H9 (cell line): Measurements from ENCODE around the gene XBP1. TPM values are rescaled to one million over a fixed set of nuclear protein-coding genes. Genes with fewer than 3 reads are reported as not detected.

ENCODE experiments used
- DNase-seq: peaks from one replicate; pipeline ENCODE4 v3.0.0-alpha.2; 2017
- H2AFZ ChIP-seq: one replicate; pipeline ENCODE4 v1.6.1; 2013; ENCODE audit warnings: mild to moderate bottlenecking, low read length, control low read depth, moderate library complexity
- H2AK5ac ChIP-seq: 2 replicates; pipeline ENCODE4 v1.6.1; 2013; ENCODE audit warnings: low read length, control low read depth, mixed read lengths; ENCODE audit not compliant: insufficient read length
- H2BK120ac ChIP-seq: one replicate; pipeline ENCODE4 v1.6.1; 2013; ENCODE audit warnings: low read depth, mild to moderate bottlenecking, low read length, control low read depth, inconsistent platforms; ENCODE audit not compliant: poor library complexity, severe bottlenecking
- H2BK12ac ChIP-seq: 2 replicates; pipeline ENCODE4 v1.6.1; 2013; ENCODE audit warnings: low read length, control low read depth, mixed read lengths, low read depth; ENCODE audit not compliant: insufficient read length
- H2BK15ac ChIP-seq: 2 replicates; pipeline ENCODE4 v1.6.1; 2013; ENCODE audit warnings: low read depth, low read length, control low read depth
- H2BK20ac ChIP-seq: one replicate; pipeline ENCODE4 v1.6.1; 2013; ENCODE audit warnings: low read depth, mild to moderate bottlenecking, low read length, control low read depth, inconsistent platforms; ENCODE audit not compliant: poor library complexity, severe bottlenecking
- H2BK5ac ChIP-seq: 2 replicates; pipeline ENCODE4 v1.6.1; 2013; ENCODE audit warnings: low read length, control low read depth, mixed read lengths; ENCODE audit not compliant: insufficient read length
- H3K14ac ChIP-seq: 2 replicates; pipeline ENCODE4 v1.6.1; 2013; ENCODE audit warnings: low read length, control low read depth; ENCODE audit not compliant: insufficient read depth
- H3K18ac ChIP-seq: 2 replicates; pipeline ENCODE4 v1.6.1; 2013; ENCODE audit warnings: low read depth, mild to moderate bottlenecking, mixed read lengths, low read length, control low read depth; ENCODE audit not compliant: insufficient read length
- H3K23ac ChIP-seq: 2 replicates; pipeline ENCODE4 v1.6.1; 2013; ENCODE audit warnings: low read length, control low read depth, mixed read lengths, low read depth; ENCODE audit not compliant: insufficient read length
- H3K23me2 ChIP-seq: 2 replicates; pipeline ENCODE4 v1.6.1; 2013; ENCODE audit warnings: low read depth, mild to moderate bottlenecking, mixed read lengths, low read length, control low read depth; ENCODE audit not compliant: insufficient read length, poor library complexity, severe bottlenecking
- H3K27ac ChIP-seq: 2 replicates; pipeline ENCODE4 v1.5.1; 2013; ENCODE audit warnings: low read length, control low read depth, mixed read lengths, low read depth; ENCODE audit not compliant: insufficient read length
- H3K27me3 ChIP-seq: 2 replicates; pipeline ENCODE4 v1.6.1; 2013; ENCODE audit warnings: low read length, control low read depth, inconsistent platforms; ENCODE audit not compliant: insufficient read depth
- H3K4ac ChIP-seq: 2 replicates; pipeline ENCODE4 v1.6.1; 2013; ENCODE audit warnings: low read depth, mild to moderate bottlenecking, control low read depth, inconsistent platforms, low read length, moderate library complexity
- H3K4me1 ChIP-seq: 2 replicates; pipeline ENCODE4 v1.6.1; 2013; ENCODE audit warnings: low read length, control low read depth, inconsistent platforms; ENCODE audit not compliant: insufficient read depth
- H3K4me2 ChIP-seq: 2 replicates; pipeline ENCODE4 v1.6.1; 2013; ENCODE audit warnings: low read length, control low read depth, mixed read lengths; ENCODE audit not compliant: insufficient read length, insufficient read depth
- H3K56ac ChIP-seq: 2 replicates; pipeline ENCODE4 v1.6.1; 2013; ENCODE audit warnings: low read depth, mild to moderate bottlenecking, mixed read lengths, low read length, control low read depth; ENCODE audit not compliant: insufficient read length
- H3K79me1 ChIP-seq: 2 replicates; pipeline ENCODE4 v1.6.1; 2013; ENCODE audit warnings: low read depth, mild to moderate bottlenecking, moderate library complexity, low read length, control low read depth, inconsistent platforms; ENCODE audit not compliant: insufficient read depth, poor library complexity, severe bottlenecking
- H3K79me2 ChIP-seq: 2 replicates; pipeline ENCODE4 v1.6.1; 2013; ENCODE audit warnings: low read length, control low read depth, inconsistent platforms; ENCODE audit not compliant: insufficient read depth
- H3K9ac ChIP-seq: 2 replicates; pipeline ENCODE4 v1.6.1; 2013; ENCODE audit warnings: low read length, control low read depth, mixed read lengths; ENCODE audit not compliant: insufficient read length; ENCODE audit errors: extremely low read depth
- H3K9me3 ChIP-seq: one replicate; pipeline ENCODE4 v1.6.1; 2013; ENCODE audit warnings: low read depth, low read length, inconsistent platforms; ENCODE audit not compliant: control insufficient read depth
- H3T11ph ChIP-seq: one replicate; pipeline ENCODE4 v1.6.1; 2013; ENCODE audit warnings: mild to moderate bottlenecking, low read length, control low read depth, inconsistent platforms
- H4K20me1 ChIP-seq: one replicate; pipeline ENCODE4 v1.6.1; 2013; ENCODE audit not compliant: control insufficient read depth, insufficient read length, insufficient read depth
- H4K5ac ChIP-seq: 2 replicates; pipeline ENCODE4 v1.6.1; 2013; ENCODE audit warnings: low read depth, mild to moderate bottlenecking, mixed read lengths, low read length, control low read depth; ENCODE audit not compliant: insufficient read length
- H4K8ac ChIP-seq: replicated peaks from 2 replicates; pipeline ENCODE4 v1.6.1; 2013; ENCODE audit warnings: low read length, control low read depth, mixed read lengths, low read depth; ENCODE audit not compliant: insufficient read length
- H4K91ac ChIP-seq: 2 replicates; pipeline ENCODE4 v1.6.1; 2013; ENCODE audit warnings: low read depth, mild to moderate bottlenecking, moderate library complexity, mixed read lengths, low read length, control low read depth; ENCODE audit not compliant: insufficient read length
- H3K27ac Mint-ChIP-seq, 3 experiments: 2 replicates in 2 of 3; 3 replicates in 1 of 3; pipeline ENCODE4 v1.8.0; 2020 to 2021; ENCODE audit warnings: mixed read lengths in 3 of 3, mild to moderate bottlenecking in 1 of 3, moderate library complexity in 1 of 3
- H3K27me3 Mint-ChIP-seq: 2 replicates; pipeline ENCODE4 v1.8.0; 2021; ENCODE audit warnings: low read depth, mild to moderate bottlenecking, moderate library complexity, mixed read lengths
- H3K36me3 Mint-ChIP-seq, 3 experiments: 2 replicates in 2 of 3; 3 replicates in 1 of 3; pipeline ENCODE4 v1.8.0; 2020 to 2021; ENCODE audit warnings: low read depth in 3 of 3, mixed read lengths in 3 of 3; ENCODE audit not compliant: insufficient read depth in 1 of 3
- H3K4me1 Mint-ChIP-seq, 2 experiments: 2 replicates each; pipeline ENCODE4 v1.8.0; 2020; ENCODE audit warnings: mixed read lengths in 2 of 2
- H3K4me3 Mint-ChIP-seq, 2 experiments: 2 replicates in 1 of 2; 3 replicates in 1 of 2; pipeline ENCODE4 v1.8.0; 2020 to 2021; ENCODE audit warnings: mild to moderate bottlenecking in 2 of 2, mixed read lengths in 2 of 2, moderate library complexity in 1 of 2
- H3K9me3 Mint-ChIP-seq, 2 experiments: 2 replicates in 1 of 2; 3 replicates in 1 of 2; pipeline ENCODE4 v1.8.0; 2020; ENCODE audit warnings: mild to moderate bottlenecking in 2 of 2, mixed read lengths in 2 of 2, moderate library complexity in 1 of 2
- WGBS: extraction: QIAGEN DNeasy Blood & Tissue Kit; methylation state at CpG from one replicate; pipeline ENCODE4 v1.1.7; 2013; ENCODE audit warnings: missing lambda C conversion rate, low lambda C conversion rate, mixed read lengths; ENCODE audit not compliant: insufficient read length; ENCODE audit errors: extremely low coverage; 5-methylcytosine and 5-hydroxymethylcytosine counted together
- total RNA-seq: library from RNA; stranded (reverse); gene quantifications from 2 replicates; pipeline ENCODE4 v1.2.1, GENCODE V29; 2021
- TF ChIP-seq, protein P1 (sequence below): fragments of 200-600 bp; sonication (generic); conservative IDR thresholded peaks from 3 replicates; pipeline ENCODE4 v1.8.0; 2021; ENCODE audit warnings: antibody characterized with exemption, mild to moderate bottlenecking

The XBP1 gene
- total RNA-seq, 1 experiment from 2014 or later: 114 TPM

DNA sequence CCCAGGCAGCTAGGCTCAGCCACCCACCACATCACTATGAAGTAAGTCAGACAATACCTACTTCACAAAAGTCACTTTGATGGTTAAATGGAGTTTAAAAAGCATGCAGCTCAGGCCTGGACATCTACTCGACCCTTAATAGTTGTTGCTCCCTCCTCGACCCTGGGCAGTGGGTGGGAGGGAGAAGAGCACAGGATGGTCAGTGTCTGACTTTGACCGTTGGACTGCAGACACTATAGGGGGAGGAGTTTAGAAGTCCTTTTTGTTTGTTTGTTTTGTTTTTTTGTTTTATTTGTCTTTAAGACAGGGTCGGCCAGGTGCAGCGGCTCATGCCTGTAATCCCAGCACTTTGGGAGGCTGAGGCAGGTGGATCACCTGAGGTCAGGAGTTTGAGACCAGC, 38.6 kb upstream of the XBP1 start:
- H3K4me1 Mint-ChIP-seq: peaks cover 3 to 4% of the 10 kb centered on the region in 2 experiments; a peak in 2 of 4 replicates
- Histone ChIP-seq H3K23ac (no peak overlapping the region), H3K4me1 (no peaks in the 10 kb centered on the region), H3K9ac (no peak overlapping the region), H4K5ac (no peak overlapping the region), H2AK5ac (no peak overlapping the region), H3K56ac (no peak overlapping the region), H3K14ac (no peak overlapping the region), H3K4ac (no peak overlapping the region), H2BK15ac (no peak overlapping the region), H2BK20ac (no peak overlapping the region), H3K4me2 (no peak overlapping the region), H3K27me3 (no peaks in the 10 kb centered on the region), H4K91ac (no peak overlapping the region), H3T11ph (no peak overlapping the region), H3K23me2 (no peaks in the 10 kb centered on the region), H3K79me2 (no peaks in the 10 kb centered on the region), H3K79me1 (no peaks in the 10 kb centered on the region), H3K18ac (no peak overlapping the region), H2BK5ac (no peak overlapping the region), H4K8ac (no peak overlapping the region), H3K9me3 (no peaks in the 10 kb centered on the region), H2AFZ (no peak overlapping the region), H2BK12ac (no peak overlapping the region), H4K20me1 (no peaks in the 10 kb centered on the region), H3K27ac (no peak overlapping the region), H2BK120ac (no peak overlapping the region)
- H3K4me3 Mint-ChIP-seq: 0 out of 5 replicates have a peak overlapping the region, but pooled peaks of 1 of the 2 experiments have one; percentile 5
- no CpG with 5 or more reads among the region's 5 CpGs for WGBS
- TF ChIP-seq, protein P1, sequence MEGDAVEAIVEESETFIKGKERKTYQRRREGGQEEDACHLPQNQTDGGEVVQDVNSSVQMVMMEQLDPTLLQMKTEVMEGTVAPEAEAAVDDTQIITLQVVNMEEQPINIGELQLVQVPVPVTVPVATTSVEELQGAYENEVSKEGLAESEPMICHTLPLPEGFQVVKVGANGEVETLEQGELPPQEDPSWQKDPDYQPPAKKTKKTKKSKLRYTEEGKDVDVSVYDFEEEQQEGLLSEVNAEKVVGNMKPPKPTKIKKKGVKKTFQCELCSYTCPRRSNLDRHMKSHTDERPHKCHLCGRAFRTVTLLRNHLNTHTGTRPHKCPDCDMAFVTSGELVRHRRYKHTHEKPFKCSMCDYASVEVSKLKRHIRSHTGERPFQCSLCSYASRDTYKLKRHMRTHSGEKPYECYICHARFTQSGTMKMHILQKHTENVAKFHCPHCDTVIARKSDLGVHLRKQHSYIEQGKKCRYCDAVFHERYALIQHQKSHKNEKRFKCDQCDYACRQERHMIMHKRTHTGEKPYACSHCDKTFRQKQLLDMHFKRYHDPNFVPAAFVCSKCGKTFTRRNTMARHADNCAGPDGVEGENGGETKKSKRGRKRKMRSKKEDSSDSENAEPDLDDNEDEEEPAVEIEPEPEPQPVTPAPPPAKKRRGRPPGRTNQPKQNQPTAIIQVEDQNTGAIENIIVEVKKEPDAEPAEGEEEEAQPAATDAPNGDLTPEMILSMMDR: no peak
- peaks cover 1% of the 10 kb centered on the region; the same call in 1 of the 2 replicates for H3K27me3 Mint-ChIP-seq
- no peak for DNase-seq
- no peak overlapping the region for H3K27ac Mint-ChIP-seq
- no peaks in the 10 kb centered on the region; a peak in 1 of 5 replicates for H3K9me3 Mint-ChIP-seq
- no peaks in the 10 kb centered on the region for H3K36me3 Mint-ChIP-seq
